HUDEP-2 (cell line): ENCODE data around the gene FCMR.
"Not testable (repeated sequence)": the region's sequence is repeated elsewhere in the genome, so short reads cannot be mapped to it uniquely, and the experiment has no call there.

Experiments
- DNase-seq, 76 experiments: peaks; one replicate each; lab custom pipeline; 2025; ENCODE audit not compliant: unreplicated experiment in 76 of 76; lab: John Stamatoyannopoulos, UW

The FCMR gene

GRCh38 chr1:206882555-206882954 lies 39.2 kb downstream of the FCMR start:
- DNase-seq, result no peak

GRCh38 chr1:206880314-206880713 lies 41.4 kb downstream of the FCMR start:
- no peak for DNase-seq

- peak in 4 of 76 experiments; percentile 7 to 32 (median 12) for DNase-seq
Observed at GRCh38 chr1:206878456-206878855, 43.3 kb downstream of the FCMR start.

- no peak for DNase-seq
Observed at GRCh38 chr1:206875752-206876377, 45.9 kb downstream of the FCMR start.

- DNase-seq, result no peak
Observed at GRCh38 chr1:206873603-206874188, 48.0 kb downstream of the FCMR start.

- no peak for DNase-seq
Observed at GRCh38 chr1:206872139-206872538, 49.6 kb downstream of the FCMR start.

- no peak for DNase-seq
Observed at GRCh38 chr1:206868264-206868663, 53.5 kb downstream of the FCMR start.

GRCh38 chr1:206867716-206868115 lies 54.0 kb downstream of the FCMR start:
- no peak for DNase-seq

- no peak for DNase-seq
Observed at GRCh38 chr1:206867239-206867638, 54.5 kb downstream of the FCMR start.

- no peak for DNase-seq
Observed at GRCh38 chr1:206866062-206866461, 55.7 kb downstream of the FCMR start.

- DNase-seq, result peak in 71 of 76 experiments; percentile 4 to 85 (median 64)
Observed at GRCh38 chr1:206864939-206865671, 56.6 kb downstream of the FCMR start, which contains the start of gene IL20. IL20 (plus strand) TSS chr1:206865623; CDS start chr1:206865853, 230 bp downstream.

GRCh38 chr1:206863266-206863665 lies 58.5 kb downstream of the FCMR start:
- no peak for DNase-seq

- no peak for DNase-seq
Observed at GRCh38 chr1:206860165-206860564, 61.6 kb downstream of the FCMR start.

- no peak for DNase-seq
Observed at GRCh38 chr1:206859082-206859521, 62.6 kb downstream of the FCMR start.

- DNase-seq, result peak in 2 of 76 experiments; percentile 0 to 6
Observed at GRCh38 chr1:206856674-206857464, 64.9 kb downstream of the FCMR start.

- no peak for DNase-seq
Observed at GRCh38 chr1:206855859-206856258, 65.9 kb downstream of the FCMR start.

GRCh38 chr1:206854401-206855129 lies 67.2 kb downstream of the FCMR start:
- DNase-seq, result no peak

GRCh38 chr1:206853696-206854095 lies 68.0 kb downstream of the FCMR start:
- not testable (repeated sequence) for DNase-seq
